ENCODE results near the gene DNAH14. TPM values are rescaled to one million over a fixed set of nuclear protein-coding genes. Genes with fewer than 3 reads are reported as not detected.

Gene DNAH14
- total RNA-seq, 1 experiment from 2014 or later = 39.7 TPM

- H3K27me3 ChIP-seq (ENCODE audit: insufficient read depth, low read length) = no peaks in the 10 kb centered on the region
- no peak overlapping the region for H3K27ac Mint-ChIP-seq
Measured at GRCh38 chr1:225042263-225042662, 112.8 kb downstream of the DNAH14 start.

More at GRCh38 chr1:225042263-225042662, 112.8 kb downstream of the DNAH14 start:
- Mint-ChIP-seq H3K36me3 (ENCODE audit: insufficient read depth in 1 of 3, low read depth in 3 of 3) (peaks cover 0 to 4% (median 2%) of the 10 kb centered on the region in 3 experiments; a peak in 4 of 7 replicates), H3K4me3 (no peak overlapping the region), H3K27me3 (ENCODE audit: low read depth) (no peaks in the 10 kb centered on the region), H3K4me1 (no peaks in the 10 kb centered on the region), H3K9me3 (no peaks in the 10 kb centered on the region)
- Histone ChIP-seq H3K23ac (ENCODE audit: insufficient read length, low read depth, low read length) (no peak overlapping the region), H3K27ac (ENCODE audit: insufficient read length, low read depth, low read length) (no peak overlapping the region), H2BK12ac (ENCODE audit: insufficient read length, low read depth, low read length) (no peak overlapping the region), H3K4me1 (ENCODE audit: insufficient read depth, low read length) (no peaks in the 10 kb centered on the region), H4K20me1 (ENCODE audit: control insufficient read depth, insufficient read depth, insufficient read length) (no peaks in the 10 kb centered on the region), H3K9me3 (ENCODE audit: control insufficient read depth, low read depth, low read length) (no peaks in the 10 kb centered on the region), H2BK120ac (ENCODE audit: low read depth, low read length, poor library complexity, severe bottlenecking) (no peak overlapping the region), H3K79me1 (ENCODE audit: insufficient read depth, low read depth, low read length, poor library complexity, severe bottlenecking) (no peaks in the 10 kb centered on the region), H4K8ac (replicated peaks; ENCODE audit: insufficient read length, low read depth, low read length) (no peak overlapping the region), H3K14ac (ENCODE audit: insufficient read depth, low read length) (no peak overlapping the region), H2AFZ (ENCODE audit: low read length) (no peak overlapping the region), H3K9ac (ENCODE audit: extremely low read depth, insufficient read length, low read length) (no peak overlapping the region), H4K91ac (ENCODE audit: insufficient read length, low read depth, low read length) (no peak overlapping the region), H3K18ac (ENCODE audit: insufficient read length, low read depth, low read length) (no peak overlapping the region), H2BK20ac (ENCODE audit: low read depth, low read length, poor library complexity, severe bottlenecking) (no peak overlapping the region), H3K23me2 (ENCODE audit: insufficient read length, low read depth, low read length, poor library complexity, severe bottlenecking) (no peaks in the 10 kb centered on the region), H4K5ac (ENCODE audit: insufficient read length, low read depth, low read length) (no peak overlapping the region), H3K56ac (ENCODE audit: insufficient read length, low read depth, low read length) (no peak overlapping the region), H3K79me2 (ENCODE audit: insufficient read depth, low read length) (no peaks in the 10 kb centered on the region), H2AK5ac (ENCODE audit: insufficient read length, low read length) (no peak overlapping the region), H3K4ac (ENCODE audit: low read depth, low read length) (no peak overlapping the region), H2BK15ac (ENCODE audit: low read depth, low read length) (no peak overlapping the region), H3K4me2 (ENCODE audit: insufficient read depth, insufficient read length, low read length) (no peak overlapping the region), H2BK5ac (ENCODE audit: insufficient read length, low read length) (no peak overlapping the region), H3T11ph (ENCODE audit: low read length) (no peak overlapping the region)
- DNase-seq = no peak
- TF ChIP-seq CTCF (conservative IDR thresholded peaks at IDR 0.05) = no peak
